GM12878 (cell line): ENCODE results near the gene TGFBR1.

Experiments
- CTCF ChIP-seq, 3 experiments: IDR thresholded peaks in 2 of 3; conservative IDR thresholded peaks in 1 of 3; 2 replicates each; pipeline ENCODE4 v1.5.1; 2011; ENCODE audit warnings: low read depth in 3 of 3, low read length in 3 of 3, mild to moderate bottlenecking in 3 of 3, control low read depth in 2 of 3, moderate library complexity in 2 of 3, inconsistent platforms in 1 of 3, mixed read lengths in 1 of 3; ENCODE audit not compliant: control insufficient read depth in 2 of 3, insufficient read depth in 1 of 3; ENCODE audit errors: extremely low read depth in 1 of 3
- ESRRA ChIP-seq: IDR thresholded peaks from 2 replicates; pipeline ENCODE4 v1.6.1; 2012; ENCODE audit warnings: mild to moderate bottlenecking, low read length, improper control_type of control experiment
- EZH2 ChIP-seq: IDR thresholded peaks from 2 replicates; pipeline ENCODE4 v1.6.1; 2012; ENCODE audit warnings: low read depth, mild to moderate bottlenecking, control low read depth, inconsistent platforms, low read length, borderline replicate concordance; ENCODE audit not compliant: control insufficient read depth
- HCFC1 ChIP-seq: fragments of 150-350 bp; IDR thresholded peaks from 2 replicates; pipeline ENCODE4 v1.6.1; 2014; ENCODE audit warnings: low read length
- HDAC6 ChIP-seq: fragments of 200-600 bp; sonication (generic); IDR thresholded peaks from one replicate; pipeline ENCODE4 v1.8.0; 2017; ENCODE audit warnings: antibody characterized with exemption; ENCODE audit not compliant: unreplicated experiment
- MEF2A ChIP-seq: IDR thresholded peaks from 2 replicates; pipeline ENCODE4 v1.6.1; 2011; ENCODE audit warnings: low read depth, mild to moderate bottlenecking, low read length, moderate library complexity; ENCODE audit not compliant: insufficient read depth
- MLLT1 ChIP-seq: fragments of 450-650 bp; IDR thresholded peaks from 2 replicates; pipeline ENCODE4 v1.6.1; 2016; ENCODE audit warnings: mild to moderate bottlenecking
- NFXL1 ChIP-seq: fragments of 450-650 bp; IDR thresholded peaks from 2 replicates; pipeline ENCODE4 v1.6.1; 2017; ENCODE audit warnings: antibody characterized with exemption, mild to moderate bottlenecking, borderline replicate concordance
- POLR2A ChIP-seq: IDR thresholded peaks from 2 replicates; pipeline ENCODE4 v1.6.1; 2011; ENCODE audit warnings: low read depth, mild to moderate bottlenecking, low read length
- POLR2AphosphoS5 ChIP-seq: IDR thresholded peaks from 2 replicates; pipeline ENCODE4 v1.6.1; 2011; ENCODE audit warnings: mild to moderate bottlenecking, low read length, inconsistent platforms
- SMAD5 ChIP-seq: IDR thresholded peaks from 2 replicates; pipeline ENCODE4 v1.6.1; 2016; ENCODE audit warnings: antibody characterized with exemption, low read depth
- STAT3 ChIP-seq: IDR thresholded peaks from 2 replicates; pipeline ENCODE4 v1.6.1; 2011; ENCODE audit warnings: low read depth, low read length, improper control_type of control experiment
- SUPT20H ChIP-seq: IDR thresholded peaks from 2 replicates; pipeline ENCODE4 v1.6.1; 2011; ENCODE audit warnings: low read depth, mild to moderate bottlenecking, low read length, moderate library complexity, borderline replicate concordance; ENCODE audit not compliant: control insufficient read depth

GRCh38 chr9:99063522-99063921 lies 41.4 kb upstream of the TGFBR1 start:
- no peak for TF ChIP-seq NFXL1
- TF ChIP-seq HCFC1, result no peak
- TF ChIP-seq SMAD5, result no peak
- TF ChIP-seq HDAC6, result no peak
- no peak for TF ChIP-seq POLR2A
- no peak for TF ChIP-seq POLR2AphosphoS5
- no peak for TF ChIP-seq EZH2
- TF ChIP-seq MEF2A, result no peak
- TF ChIP-seq STAT3, result no peak
- no peak for TF ChIP-seq SUPT20H
- TF ChIP-seq CTCF (IDR thresholded peaks at IDR 0.05 in 2 of 3, conservative IDR thresholded peaks at IDR 0.05 in 1 of 3; ENCODE audit: control insufficient read depth in 2 of 3, extremely low read depth in 1 of 3, insufficient read depth in 1 of 3, low read depth in 3 of 3, low read length in 3 of 3), result no peak
- TF ChIP-seq MLLT1, result no peak
- no peak for TF ChIP-seq ESRRA
